T-helper 22 cell (primary cell): ENCODE measurements around the gene PON3.
"Not testable (repeated sequence)": the region's sequence is repeated elsewhere in the genome, so short reads cannot be mapped to it uniquely, and the experiment has no call there.

Source experiments
- DNase-seq: peaks from one replicate; pipeline ENCODE4 v3.0.0-alpha.2; 2020; ENCODE audit warnings: low read depth

PON3 gene

DNA sequence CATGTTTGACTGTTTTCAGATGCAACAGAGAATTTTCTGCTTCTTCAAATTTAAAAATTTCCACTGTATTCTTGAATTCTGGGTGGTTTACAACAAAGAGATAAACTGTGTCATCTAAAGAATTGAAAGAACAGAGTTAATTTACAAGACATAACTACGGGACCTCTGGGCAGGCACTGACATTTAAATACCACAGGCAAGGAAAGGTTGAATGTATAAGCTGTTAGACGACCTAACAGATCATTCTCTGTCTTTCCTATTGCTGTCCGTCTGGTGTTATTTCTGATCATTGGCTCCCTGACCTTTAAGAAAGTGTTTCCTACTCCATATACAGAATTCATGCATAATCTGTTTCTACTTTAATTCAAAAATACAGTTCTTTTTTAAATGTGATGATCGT, 15.5 kb upstream of the PON3 start:
- no peak for DNase-seq

DNA sequence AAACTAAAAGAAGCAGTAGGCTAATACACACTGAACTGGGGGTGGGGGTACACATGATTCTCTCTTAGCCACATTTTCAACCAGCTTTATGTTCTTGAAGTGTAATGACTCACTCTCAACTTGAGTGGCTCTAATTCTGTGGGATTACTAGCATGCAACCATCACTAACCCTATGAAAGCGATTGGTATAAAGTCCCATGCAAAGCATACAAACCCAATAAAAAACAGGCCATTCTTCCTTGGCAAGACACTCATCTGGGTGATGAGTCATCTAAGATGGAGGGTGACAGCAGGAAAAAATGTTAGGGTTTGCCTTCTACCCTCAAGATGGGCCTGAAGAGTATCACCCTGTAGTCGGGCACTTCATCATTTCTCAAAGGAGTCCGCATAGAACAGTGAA, 14.9 kb upstream of the PON3 start:
- no peak for DNase-seq

DNA sequence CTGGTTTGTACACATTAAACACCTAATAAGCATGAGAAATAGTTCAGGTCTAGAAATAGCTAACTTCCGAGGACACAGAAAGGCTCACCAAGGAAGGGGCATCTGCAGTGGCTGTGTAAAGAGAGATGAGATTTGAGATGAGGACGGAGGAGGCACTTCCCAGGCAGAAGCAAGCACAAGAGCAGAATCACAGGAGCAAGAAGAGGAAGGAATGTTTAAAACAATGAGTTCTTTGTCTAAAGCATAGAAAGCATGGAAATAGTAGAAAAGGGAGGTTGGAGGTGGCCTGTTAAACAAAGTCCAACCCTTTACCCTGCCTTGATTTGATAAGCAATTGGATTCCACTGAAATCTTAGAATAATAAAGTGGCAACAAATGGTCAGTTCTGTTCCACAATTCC, 11.6 kb upstream of the PON3 start:
- DNase-seq, result no peak

DNA sequence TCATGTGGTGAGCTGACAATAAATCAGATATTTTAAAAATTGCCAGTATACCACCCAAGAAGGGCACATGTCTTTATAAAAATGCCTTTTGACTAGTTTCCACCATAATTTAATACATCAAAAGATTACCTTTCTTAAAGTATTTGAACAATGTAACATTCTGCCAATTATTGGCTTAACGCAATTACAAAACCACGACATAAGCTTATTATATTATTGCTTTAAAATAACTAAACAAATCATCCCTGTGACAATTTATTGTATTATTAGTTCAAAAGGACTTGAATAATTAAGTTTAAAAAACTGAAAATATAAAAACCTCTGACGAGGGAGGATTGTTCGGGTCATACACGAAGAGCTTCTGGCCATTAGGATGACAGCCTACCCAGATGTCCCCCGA, 9.6 kb upstream of the PON3 start:
- DNase-seq, result no peak

DNA sequence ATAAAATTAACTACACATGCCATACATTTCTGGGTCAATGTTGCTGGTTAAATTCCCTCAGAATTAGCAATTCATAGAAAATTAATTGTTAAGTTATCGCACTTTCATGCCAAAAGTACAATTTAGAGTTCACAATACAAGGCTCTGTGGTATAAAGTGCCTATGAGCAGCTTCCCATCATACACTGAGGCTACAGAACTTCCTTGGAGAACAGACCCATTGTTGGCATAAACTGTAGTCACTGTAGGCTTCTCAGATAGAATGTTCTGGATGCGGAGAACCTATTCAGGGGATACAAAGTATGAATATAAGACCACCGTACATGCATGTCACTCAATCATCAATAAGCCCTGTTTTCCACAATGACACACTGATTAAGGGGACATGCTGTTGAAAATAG, 9.0 kb upstream of the PON3 start:
- no peak for DNase-seq

DNA sequence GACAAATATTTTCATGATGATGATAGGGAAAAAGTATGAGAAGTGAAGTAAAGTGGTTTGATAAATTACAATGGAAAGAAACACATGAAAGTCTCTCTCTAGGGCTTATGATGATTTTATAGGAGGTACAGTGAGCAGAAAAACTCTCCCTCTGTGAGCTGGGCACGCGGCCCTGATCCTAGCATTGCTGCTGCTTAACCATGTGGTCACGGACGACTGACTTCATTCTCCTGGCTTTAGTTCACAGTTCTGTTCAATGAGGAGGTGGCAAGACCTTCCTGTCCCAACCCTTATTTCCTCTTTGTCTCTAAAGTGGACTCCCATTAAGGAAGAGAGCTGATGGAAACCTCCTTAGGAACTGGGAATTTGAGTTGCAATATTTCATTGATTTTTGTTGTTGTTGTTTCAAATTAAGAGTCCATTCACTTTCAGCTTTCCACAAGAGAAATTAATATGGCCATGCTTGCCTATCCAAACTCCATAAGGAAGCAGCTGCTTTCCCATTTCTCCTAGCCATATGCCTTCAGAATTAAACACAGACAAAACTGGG, 8.2 kb upstream of the PON3 start:
- DNase-seq, result no peak

DNA sequence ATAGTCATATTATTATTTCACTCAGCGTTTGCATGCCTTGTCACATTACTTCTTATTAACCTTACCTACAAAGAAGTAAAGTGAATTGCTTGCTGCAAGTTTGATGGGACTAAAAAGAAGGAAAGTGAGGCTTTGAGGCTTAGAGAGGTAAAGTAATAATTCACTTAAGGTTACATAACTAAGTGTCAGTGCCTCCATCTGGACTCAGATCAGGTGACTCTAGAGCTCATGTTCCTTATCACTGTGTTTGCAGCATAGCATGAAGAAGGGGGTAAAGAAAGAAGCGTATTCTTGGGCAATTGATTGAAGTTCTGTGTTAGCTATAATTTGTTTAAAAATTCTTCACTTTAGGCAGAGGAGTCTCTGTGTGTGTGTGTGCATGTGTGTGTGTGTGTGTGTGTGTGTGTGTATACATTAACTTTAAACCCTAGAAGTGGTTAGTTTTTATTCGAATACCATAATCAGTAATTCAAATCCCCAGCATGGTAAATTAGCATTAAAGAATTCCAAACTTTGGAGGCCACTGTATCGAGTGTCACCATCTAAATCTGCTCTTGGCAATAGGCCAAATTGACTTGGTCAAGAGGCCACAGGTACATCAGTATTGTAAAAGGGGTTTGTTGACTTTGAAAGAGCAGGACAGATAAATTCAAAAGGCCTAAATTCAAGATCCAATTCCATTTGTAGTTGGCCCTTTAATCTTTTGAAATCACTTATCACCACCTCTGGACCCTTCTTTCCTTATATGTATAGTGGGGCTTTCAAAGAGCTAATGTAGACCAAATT, 2.2 kb upstream of the PON3 start:
- DNase-seq, result no peak

DNA sequence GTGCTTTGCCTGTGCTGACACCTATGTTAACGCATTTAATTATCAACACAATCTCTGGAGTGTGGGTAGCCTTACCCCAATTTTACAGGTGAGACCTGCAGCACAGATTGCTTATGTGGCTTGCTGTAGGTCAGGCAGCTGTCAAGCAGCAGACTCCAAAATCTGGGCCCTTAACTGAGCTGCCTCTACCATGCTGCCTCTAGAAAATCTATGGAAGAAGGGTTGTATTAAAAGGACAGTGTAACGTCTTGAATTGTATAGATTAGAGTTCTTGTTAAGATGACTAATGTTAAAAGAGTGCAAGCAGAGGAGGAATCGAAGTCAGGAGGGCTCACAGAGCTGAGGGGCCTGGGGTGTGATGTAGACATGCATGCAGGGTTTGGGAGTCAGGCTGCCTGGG, 1.2 kb upstream of the PON3 start:
- DNase-seq, result no peak

DNA sequence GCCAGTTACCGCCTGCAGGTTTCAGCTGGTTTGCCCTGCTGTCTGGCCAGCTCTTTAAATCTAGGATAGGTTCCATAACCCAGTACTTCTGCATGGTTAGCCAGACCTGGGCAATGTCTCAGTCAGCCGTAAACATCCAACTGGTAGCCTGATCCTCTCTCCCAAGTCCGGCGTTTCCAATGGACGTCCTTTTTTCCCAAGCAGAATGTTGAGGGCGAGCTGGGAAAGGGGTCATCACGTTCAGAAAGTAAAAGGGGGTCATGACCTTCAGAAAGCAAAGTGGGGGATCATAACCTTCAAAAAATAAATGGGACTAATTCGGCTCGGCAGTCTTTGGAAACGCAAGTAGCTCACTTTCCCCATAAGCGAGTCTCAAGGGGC, 430 bp downstream of the PON3 start:
- no peak for DNase-seq

DNA sequence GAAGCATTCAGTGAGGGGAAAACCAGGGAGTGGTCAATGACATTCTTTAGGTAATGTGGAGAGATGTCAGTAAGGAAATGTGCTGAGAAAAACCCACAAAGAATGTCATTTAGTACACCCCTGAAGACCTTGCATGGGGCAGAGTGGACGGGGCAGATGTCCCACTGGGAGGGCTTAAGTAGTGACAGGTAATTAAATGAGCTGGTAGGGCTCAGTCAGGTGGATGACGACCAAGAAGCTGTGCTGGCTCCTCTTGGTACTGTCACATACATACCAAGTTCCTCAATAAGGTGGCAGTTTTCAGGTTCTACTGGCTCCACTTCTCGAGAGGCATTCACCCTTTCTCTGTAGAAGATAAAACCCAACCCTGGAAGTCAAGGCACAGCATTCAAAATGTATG, 1.8 kb downstream of the PON3 start:
- no peak for DNase-seq

DNA sequence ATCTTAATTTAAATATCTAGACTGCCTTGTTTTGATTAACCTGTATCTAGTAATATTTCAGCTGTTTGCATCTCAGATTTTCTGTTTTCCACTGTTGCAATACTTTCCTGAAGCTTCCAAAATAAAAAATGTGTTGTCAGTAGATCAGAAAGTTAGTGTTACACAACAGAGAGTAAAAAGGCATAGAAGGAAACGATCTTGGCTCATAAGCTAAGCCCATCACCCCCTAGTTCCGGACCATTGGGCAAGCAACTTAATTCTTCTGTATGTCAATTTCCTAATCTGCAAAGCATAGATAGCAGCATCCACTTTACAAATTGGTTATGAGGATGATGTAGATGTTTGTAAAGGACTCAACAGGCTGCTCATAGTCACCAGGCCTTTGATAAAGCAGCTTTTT, 4.4 kb downstream of the PON3 start:
- no peak for DNase-seq

DNA sequence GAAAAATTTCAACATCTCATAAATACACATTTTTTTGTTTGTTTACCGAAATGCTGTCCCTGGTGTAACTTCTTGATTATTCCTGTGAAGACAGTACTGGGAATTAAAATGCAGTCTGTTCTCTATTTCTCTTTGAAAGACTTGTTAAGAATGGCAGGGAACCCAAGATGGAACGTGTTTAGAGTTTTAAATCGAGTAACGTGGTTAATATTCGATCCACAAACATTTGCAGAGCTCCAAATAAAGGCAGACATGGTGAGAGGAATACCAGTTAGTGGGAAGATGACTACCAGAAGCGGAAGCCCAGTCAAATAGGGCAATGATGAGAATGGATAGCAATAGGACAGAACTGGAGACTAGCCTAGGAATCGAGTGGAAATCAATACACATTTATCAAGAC, 6.7 kb downstream of the PON3 start:
- DNase-seq, result no peak

DNA sequence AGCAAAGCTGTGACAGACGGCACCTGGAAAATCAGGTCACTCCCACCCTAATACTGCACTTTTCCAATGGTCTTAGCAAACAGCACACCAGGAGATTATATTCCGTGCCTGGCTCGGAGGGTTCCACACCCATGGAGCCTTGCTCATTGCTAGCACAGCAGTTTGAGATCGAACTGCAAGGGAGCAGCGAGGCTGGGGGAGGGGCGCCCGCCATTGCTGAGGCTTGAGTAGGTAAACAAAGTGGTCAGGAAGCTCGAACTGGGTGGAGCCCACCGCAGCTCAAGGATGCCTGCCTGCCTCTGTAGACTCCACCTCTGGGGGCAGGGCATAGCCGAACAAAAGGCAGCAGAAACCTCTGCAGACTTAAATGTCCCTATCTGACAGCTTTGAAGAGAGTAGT, 16.7 kb downstream of the PON3 start:
- DNase-seq, result not testable (repeated sequence)

DNA sequence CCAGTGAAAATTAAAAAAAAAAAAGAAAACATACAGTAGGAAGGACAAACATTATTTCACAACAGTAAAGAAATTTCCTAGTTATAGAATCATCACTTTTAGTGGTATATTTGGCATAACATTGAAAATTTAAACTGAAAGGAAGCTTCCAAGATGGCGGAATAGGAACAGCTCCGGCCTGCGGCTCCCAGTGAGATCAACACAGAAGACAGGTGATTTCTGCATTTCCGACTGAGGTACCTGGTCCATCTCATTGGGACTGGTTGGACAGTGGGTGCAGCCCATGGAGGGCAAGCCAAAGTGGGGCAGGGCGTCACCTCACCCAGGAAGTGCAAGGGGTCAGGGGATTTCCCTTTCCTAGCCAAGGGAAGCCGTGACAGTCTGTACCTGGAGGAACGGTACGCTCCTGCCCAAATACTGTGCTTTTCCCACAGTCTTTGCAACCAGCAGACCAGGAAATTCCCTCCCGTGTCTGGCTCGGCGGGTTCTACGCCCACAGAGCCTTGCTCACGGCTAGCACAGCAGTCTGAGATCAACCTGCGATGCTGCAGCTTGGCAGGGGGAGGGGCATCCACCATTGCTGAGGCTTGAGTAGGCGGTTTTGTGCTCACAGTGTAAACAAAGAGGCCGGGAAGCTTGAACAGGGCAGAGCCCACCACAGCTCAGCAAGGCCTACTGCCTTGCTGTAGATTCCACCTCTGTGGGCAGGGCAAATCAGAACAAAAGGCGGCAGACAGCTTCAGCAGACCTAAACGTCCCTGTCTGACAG, 19.4 kb downstream of the PON3 start:
- DNase-seq, result no peak

DNA sequence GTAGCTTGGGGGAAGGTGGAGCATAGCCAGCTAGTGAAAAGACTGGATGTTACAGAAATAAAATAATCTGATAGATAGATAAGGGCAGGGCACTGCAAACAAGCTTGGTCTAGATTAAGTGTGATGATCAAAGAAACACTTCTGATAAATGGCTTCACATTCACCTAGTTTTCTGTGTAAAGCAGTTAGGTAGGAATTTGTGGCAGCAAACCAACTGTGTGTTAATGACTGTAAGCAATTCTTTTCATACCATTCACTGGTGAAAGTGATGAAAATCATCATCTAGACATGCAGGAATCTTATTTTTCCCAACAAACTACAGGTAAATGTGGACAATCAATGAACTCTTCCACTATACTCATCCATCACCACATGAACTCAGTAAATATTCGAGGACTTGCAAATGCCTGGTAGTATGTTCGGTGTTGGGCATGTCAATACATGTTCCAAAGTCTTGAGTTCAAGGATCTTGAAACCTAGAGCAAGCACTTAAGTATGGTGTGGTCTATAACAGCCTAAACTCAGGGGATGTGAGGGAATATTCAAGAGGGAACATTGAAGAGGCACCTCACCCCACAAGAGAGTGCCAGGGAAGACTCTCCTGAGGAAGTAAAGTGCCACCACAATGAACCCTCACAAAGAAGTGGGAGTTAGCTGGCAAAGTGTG, 20.5 kb downstream of the PON3 start:
- DNase-seq, result no peak

DNA sequence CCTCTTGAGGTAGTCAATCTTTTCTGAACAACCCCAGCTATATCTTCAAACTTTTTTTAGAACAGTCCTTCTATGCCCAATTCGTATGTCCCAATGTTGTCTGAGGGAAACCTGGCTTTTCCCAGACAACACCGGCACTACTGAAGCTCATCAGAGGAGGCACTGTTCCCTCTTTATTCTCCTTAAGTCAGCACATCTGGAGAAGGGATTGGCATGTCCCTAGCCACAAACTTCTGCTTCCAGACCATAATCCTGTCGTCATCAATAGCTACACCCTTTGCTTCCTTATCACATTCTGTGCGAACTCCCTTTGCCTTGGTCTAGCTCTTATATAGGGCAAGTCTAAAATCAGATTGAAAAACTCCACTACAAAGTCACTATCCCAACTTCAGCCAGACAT, 22.9 kb downstream of the PON3 start:
- no peak for DNase-seq

DNA sequence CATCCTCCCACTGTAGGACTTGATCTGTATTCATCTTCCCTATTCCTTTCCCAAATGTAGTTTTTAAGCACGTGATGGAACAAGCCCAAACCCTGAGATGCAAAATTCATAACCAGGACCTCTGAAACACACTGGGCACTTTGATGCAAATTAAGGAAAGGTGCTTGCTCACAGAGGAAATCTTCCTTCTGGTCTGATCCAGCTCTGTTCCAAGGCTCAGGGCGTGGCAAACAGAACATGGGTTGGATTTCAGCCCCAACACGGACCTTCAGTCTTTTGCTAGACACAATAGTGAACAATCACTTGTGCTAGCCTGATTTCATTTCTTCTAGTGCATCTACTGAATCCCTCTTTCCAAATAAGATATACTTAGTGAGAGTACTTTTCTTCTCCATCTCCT, 27.9 kb downstream of the PON3 start:
- no peak for DNase-seq

DNA sequence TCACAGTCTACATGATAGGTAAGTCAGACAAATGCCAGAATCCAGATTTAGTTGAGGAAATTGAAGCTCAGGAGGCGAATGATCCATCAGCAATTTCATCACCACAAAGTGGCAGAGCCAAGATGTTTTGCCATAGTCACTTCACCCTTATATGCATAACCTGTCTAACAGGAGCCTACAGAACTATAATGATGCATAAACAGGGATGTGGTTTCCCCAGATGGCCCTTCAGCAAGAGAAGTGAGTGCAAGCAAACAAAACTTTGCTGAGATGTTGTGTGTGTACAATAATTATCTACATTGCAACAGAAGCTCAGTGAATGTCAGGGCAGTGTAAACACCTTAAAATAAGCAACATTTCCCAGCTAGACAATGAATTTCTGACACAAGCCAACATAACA, 28.6 kb downstream of the PON3 start:
- DNase-seq, result no peak

DNA sequence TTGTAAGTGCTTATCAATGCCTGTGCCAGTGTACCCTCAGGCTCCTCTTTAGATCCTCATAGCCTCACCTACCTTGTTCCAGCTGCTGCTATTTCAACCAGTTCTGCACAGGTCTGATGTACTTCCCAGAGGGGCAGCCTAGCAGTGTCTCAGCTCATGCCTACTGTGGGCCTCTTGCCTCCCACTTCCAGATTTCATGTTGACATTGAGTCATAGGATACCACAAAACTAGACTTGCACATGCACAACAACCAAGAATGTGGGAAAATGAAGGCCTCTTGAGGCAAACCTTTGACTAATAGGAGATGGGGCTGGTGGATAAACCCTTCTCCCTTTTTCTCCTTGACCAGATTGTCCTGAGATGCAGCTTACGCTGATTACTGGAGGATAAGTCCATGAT, 31.0 kb downstream of the PON3 start:
- no peak for DNase-seq

DNA sequence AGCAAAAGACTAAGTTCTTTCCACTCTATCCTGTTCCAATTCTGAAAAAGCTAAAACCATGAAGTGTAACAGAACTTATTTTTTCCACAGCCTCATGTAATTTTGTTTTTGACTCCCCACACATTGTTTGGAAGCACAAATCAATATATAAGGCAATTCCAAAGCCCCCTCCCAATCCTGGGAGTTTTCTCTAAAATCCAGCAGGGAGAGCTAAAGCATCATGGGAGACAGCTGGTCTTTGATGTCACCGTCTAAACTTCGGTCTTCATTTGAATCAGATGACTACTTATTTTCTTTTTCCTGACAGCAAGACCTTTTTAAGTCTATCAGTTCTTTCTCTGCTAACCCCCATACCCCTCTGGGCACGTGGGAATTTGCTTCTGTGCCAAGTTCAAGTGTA, 38.6 kb downstream of the PON3 start:
- DNase-seq, result no peak

DNA sequence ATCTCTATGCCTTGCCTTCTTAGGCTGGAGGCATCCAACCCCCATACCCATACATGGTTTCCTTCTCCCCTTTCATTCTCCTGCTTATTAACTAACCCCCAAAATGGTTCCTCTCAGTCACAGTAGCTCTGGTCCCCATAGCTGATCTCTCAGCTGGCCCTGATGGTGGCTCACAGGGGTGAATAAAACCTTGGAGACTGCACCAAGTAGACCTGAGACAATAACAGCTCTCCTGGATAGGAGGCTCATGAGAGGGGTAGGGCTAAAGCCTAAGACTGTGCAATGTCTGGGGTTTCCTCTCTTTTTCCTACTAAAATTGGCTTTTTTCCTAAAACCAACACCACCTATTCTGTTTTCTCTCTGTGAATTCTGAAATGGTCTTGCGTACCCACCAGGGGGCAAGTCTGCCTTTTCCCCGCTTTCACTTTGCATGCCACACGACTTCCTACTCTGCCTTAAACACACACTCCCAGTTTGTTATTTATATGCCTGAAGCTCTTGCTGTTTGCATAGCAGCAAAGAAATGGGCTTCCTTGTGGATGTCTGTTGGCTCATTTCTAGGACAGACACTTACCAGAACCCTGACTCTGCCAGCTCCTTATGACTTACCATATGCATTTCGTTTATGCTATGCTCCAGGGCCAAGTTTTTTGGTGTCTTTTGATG, 53.4 kb downstream of the PON3 start:
- DNase-seq, result no peak

DNA sequence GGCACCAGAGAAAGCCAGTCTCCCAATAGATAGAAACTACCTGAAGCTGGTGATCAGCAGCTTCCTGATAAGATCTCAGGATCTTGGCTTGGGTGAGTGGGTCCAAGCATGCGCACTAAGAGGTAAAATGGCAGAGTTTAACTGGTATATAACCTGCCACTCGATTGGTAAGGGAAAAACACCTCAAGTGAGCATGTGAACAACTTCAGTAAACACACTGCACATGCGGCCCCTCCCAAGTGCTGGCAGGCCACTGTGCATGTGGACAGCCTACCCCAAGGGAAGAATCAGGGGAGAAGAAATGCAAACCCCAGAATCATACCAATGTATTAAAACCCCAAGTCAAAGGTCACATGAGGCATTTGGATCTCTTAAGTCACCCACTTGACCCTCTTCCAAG, 54.1 kb downstream of the PON3 start:
- DNase-seq, result no peak

DNA sequence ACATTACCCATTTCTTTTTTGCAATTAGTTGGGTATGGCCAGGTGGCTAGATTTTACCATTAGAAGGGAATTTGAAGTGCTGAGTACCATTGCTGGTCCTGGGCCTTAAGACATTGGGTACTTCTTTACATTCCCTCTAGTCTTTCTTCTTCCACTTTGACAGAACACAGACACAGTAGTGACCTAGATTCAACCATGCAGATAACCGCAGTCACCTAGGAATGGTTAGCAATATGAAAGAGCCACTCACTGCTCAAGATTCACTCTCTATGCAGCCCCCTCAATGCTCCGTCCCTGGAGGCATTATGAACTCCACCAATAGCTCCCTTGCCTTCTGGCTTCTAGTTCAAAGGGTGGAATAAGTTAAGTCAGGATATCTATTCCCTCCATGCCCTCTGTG, 55.7 kb downstream of the PON3 start:
- no peak for DNase-seq
